Measurements from ENCODE around the gene SYT4. TPM values are rescaled to one million over a fixed set of nuclear protein-coding genes. Genes with fewer than 3 reads are reported as not detected.

The SYT4 gene
- total RNA-seq, 1 donor from 2014 or later: not detected

DNA sequence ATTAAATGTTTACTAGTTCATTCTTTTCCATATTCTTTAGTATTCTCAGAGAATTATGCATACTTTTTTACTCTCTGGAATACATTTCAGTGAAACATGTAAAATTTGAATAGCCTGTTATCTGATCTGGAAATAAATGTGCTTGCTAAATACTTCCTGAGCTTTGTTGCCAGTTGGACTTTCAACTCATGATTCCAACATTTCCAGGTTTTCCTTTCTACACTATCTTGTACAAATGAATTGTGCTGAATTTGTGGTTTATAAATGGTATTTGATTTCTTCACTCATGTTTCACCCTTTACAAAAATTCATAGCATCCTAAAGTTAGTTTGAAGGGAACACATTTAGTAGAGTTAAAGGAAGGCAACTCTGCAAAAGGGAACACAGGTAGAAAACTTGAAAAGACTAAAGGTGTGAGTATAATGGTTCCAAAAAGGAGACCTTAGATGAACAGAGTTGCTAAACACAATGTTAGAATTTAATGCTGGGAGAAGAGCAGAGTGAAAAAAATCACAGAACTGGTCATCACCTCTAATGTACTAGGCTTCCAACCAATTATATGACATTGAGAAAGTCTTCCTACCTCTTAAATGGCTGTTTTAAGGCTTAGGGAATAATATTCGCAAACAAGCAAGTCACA is 28.6 kb downstream of the SYT4 start:
- H3K27me3 ChIP-seq (ENCODE audit: low read depth): no peaks in the 10 kb centered on the region
- H3K9me3 ChIP-seq: no peaks in the 10 kb centered on the region
- intact Hi-C loops (cut with DNase I): no loop called here
- H3K27ac ChIP-seq: no peak overlapping the region
- no peak for TF ChIP-seq CTCF (IDR thresholded peaks at IDR 0.05)
- no peaks in the 10 kb centered on the region for H3K36me3 ChIP-seq
- no peak overlapping the region for H3K4me3 ChIP-seq
- no peak for ATAC-seq
- no peaks in the 10 kb centered on the region for H3K4me1 ChIP-seq
- no peak for DNase-seq

DNA sequence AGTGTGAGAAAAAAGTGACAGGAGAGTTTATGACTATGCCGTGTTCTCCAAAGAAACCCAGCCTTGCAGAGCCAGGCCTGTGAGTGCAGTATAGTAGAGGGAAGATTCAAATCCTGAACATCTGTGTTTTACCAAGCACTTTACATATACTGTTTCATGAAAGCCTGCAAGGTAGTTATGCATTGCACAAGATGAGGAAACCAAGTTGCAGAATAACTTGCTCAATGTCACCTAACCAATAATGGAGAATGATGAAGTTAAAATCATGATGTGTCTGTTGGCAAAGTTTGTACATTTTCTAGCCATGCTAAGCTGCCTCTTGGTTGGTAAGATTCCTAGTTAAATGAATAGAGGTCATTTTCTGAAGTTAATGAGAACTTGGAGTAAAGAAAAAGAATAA is 29.3 kb downstream of the SYT4 start:
- Histone ChIP-seq H3K36me3 (no peaks in the 10 kb centered on the region), H3K4me1 (no peaks in the 10 kb centered on the region), H3K27me3 (ENCODE audit: low read depth) (no peaks in the 10 kb centered on the region), H3K4me3 (no peak overlapping the region), H3K27ac (no peak overlapping the region), H3K9me3 (no peaks in the 10 kb centered on the region)
- TF ChIP-seq CTCF (IDR thresholded peaks at IDR 0.05): no peak
- intact Hi-C loops (cut with DNase I): no loop called here
- DNase-seq (no peak), ATAC-seq (no peak)

DNA sequence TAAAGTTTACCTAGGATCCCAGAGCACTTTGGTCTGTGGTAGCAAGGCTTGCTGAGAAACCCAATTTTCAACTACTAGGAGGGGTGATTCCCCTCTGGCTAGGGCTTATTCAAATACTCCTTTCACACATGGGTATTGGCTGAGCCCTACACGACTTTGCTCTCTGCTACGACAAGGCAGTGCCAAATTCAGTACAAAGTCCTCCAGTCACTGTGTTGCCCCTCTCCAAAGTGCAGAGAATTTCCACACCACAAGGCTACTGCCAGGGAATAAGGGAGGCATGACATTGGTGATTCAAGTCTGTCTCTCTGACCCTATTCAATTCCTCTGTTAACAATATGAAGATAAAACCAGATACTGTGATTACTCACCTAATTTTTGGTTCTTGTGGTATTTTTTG is 38.9 kb downstream of the SYT4 start:
- intact Hi-C loops (cut with DNase I): no loop called here
- H3K9me3 ChIP-seq: no peaks in the 10 kb centered on the region
- no peaks in the 10 kb centered on the region for H3K4me1 ChIP-seq
- no peak for DNase-seq
- no peaks in the 10 kb centered on the region for H3K36me3 ChIP-seq
- H3K4me3 ChIP-seq: no peak overlapping the region
- no peak overlapping the region for H3K27ac ChIP-seq
- TF ChIP-seq CTCF (IDR thresholded peaks at IDR 0.05): no peak
- no peaks in the 10 kb centered on the region for H3K27me3 ChIP-seq (ENCODE audit: low read depth)
- ATAC-seq: no peak

DNA sequence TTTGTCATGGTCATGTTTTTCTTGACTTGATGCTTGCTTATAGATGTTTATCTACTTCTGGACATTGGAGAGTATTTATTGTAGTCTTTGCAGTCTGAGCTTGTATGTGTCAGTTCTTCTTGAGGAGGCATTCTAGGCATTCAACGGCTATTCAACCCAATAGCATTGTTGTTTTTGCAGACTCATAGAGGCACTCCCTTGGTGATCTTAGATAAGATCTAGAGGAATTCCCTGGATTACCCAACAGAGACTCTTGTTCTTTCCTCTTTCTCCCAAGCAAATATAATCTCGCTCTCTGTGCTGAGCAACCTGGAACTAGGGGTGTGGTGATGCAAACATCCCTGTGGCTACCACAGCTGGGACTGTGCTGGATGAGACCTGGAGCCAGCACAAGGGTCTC is 40.4 kb downstream of the SYT4 start:
- no peaks in the 10 kb centered on the region for H3K27me3 ChIP-seq (ENCODE audit: low read depth)
- H3K36me3 ChIP-seq: no peaks in the 10 kb centered on the region
- no peaks in the 10 kb centered on the region for H3K9me3 ChIP-seq
- no peak for TF ChIP-seq CTCF (IDR thresholded peaks at IDR 0.05)
- intact Hi-C loops (cut with DNase I): no loop called here
- ATAC-seq (no peak), DNase-seq (no peak)
- no peak overlapping the region for H3K4me3 ChIP-seq
- H3K27ac ChIP-seq: no peak overlapping the region
- H3K4me1 ChIP-seq: no peaks in the 10 kb centered on the region

- no peak overlapping the region for H3K27ac ChIP-seq
- no peaks in the 10 kb centered on the region for H3K27me3 ChIP-seq (ENCODE audit: low read depth)
- H3K4me1 ChIP-seq: no peaks in the 10 kb centered on the region
- intact Hi-C loops (cut with DNase I): no loop called here
- no peak for TF ChIP-seq CTCF (IDR thresholded peaks at IDR 0.05)
- ATAC-seq (no peak), DNase-seq (no peak)
- no peaks in the 10 kb centered on the region for H3K36me3 ChIP-seq
- no peaks in the 10 kb centered on the region for H3K9me3 ChIP-seq
- H3K4me3 ChIP-seq: no peak overlapping the region
Observed at GRCh38 chr18:43234889-43235288, 42.4 kb downstream of the SYT4 start.

Measured in lower lobe of right lung (tissue), 2 donors.